Activated CD8-positive, alpha-beta memory T cell treated with anti-CD3 and anti-CD28 coated beads for 48 hours (primary cell): Measurements from ENCODE around the gene FIBCD1.
A peak's percentile ranks its signal among the peaks of the same experiment; 100 is the strongest.

ENCODE experiments used
- DNase-seq, 3 experiments: peaks; one replicate each; pipeline ENCODE4 v3.0.0-alpha.2; 2020; ENCODE audit warnings: low read depth in 2 of 3, low spot score in 2 of 3

Gene FIBCD1

GRCh38 chr9:130884111-130884531 lies 54.9 kb downstream of the FIBCD1 start:
- no peak for DNase-seq

- no peak for DNase-seq
Measured at GRCh38 chr9:130883479-130883878, 55.6 kb downstream of the FIBCD1 start.

- DNase-seq: no peak
Measured at GRCh38 chr9:130882696-130883225, 56.3 kb downstream of the FIBCD1 start.

- DNase-seq: no peak
Measured at GRCh38 chr9:130881516-130881915, 57.5 kb downstream of the FIBCD1 start.

GRCh38 chr9:130880599-130881220 lies 58.3 kb downstream of the FIBCD1 start:
- DNase-seq: no peak

- DNase-seq: no peak
Measured at GRCh38 chr9:130879863-130880411, 59.1 kb downstream of the FIBCD1 start.

GRCh38 chr9:130878295-130878694 lies 60.8 kb downstream of the FIBCD1 start:
- no peak for DNase-seq

- no peak for DNase-seq
Measured at GRCh38 chr9:130877300-130877699, 61.7 kb downstream of the FIBCD1 start.

GRCh38 chr9:130874783-130875182 lies 64.3 kb downstream of the FIBCD1 start:
- DNase-seq: no peak

GRCh38 chr9:130873966-130874365 lies 65.1 kb downstream of the FIBCD1 start:
- DNase-seq: no peak

GRCh38 chr9:130872912-130873503 lies 66.0 kb downstream of the FIBCD1 start:
- DNase-seq: no peak

- no peak for DNase-seq
Measured at GRCh38 chr9:130872508-130872907, 66.5 kb downstream of the FIBCD1 start.

- no peak for DNase-seq
Measured at GRCh38 chr9:130872093-130872492, 67.0 kb downstream of the FIBCD1 start.

- DNase-seq: no peak
Measured at GRCh38 chr9:130871395-130872062, 67.5 kb downstream of the FIBCD1 start.

- no peak for DNase-seq
Measured at GRCh38 chr9:130870491-130871381, 68.3 kb downstream of the FIBCD1 start.

- DNase-seq: no peak
Measured at GRCh38 chr9:130869250-130869649, 69.8 kb downstream of the FIBCD1 start.

- DNase-seq: no peak
Measured at GRCh38 chr9:130868230-130868629, 70.8 kb downstream of the FIBCD1 start.

- no peak for DNase-seq
Measured at GRCh38 chr9:130867556-130867955, 71.5 kb downstream of the FIBCD1 start.

GRCh38 chr9:130866474-130866965 lies 72.5 kb downstream of the FIBCD1 start:
- peak in 1 of 3 experiments; percentile 11 for DNase-seq

GRCh38 chr9:130865921-130866320 lies 73.1 kb downstream of the FIBCD1 start:
- DNase-seq: no peak

- no peak for DNase-seq
Measured at GRCh38 chr9:130864541-130864940, 74.5 kb downstream of the FIBCD1 start.
